ENCODE results near the gene CARNS1.
A peak's percentile ranks its signal among the peaks of the same experiment; 100 is the strongest.

CARNS1 gene

DNA sequence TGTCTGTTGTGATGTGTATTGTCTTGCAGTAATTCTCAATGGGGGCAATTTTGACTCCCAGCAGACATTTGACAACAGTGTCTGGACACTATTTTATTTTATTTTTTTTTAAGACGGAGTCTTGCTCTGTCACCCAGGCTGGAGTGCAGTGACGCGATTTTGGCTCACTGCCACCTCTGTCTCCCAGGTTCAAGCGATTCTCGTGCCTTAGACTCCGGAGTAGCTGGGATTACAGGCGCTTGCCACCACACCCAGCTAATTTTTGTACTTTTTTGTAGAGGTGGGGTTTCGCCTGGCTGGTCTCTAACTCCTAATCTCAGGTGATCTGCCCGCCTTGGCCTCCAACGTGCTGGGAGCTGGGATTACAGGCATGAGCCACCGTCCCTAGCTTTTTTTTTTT, 14.2 kb downstream of the CARNS1 start:
- no peak for DNase-seq

DNA sequence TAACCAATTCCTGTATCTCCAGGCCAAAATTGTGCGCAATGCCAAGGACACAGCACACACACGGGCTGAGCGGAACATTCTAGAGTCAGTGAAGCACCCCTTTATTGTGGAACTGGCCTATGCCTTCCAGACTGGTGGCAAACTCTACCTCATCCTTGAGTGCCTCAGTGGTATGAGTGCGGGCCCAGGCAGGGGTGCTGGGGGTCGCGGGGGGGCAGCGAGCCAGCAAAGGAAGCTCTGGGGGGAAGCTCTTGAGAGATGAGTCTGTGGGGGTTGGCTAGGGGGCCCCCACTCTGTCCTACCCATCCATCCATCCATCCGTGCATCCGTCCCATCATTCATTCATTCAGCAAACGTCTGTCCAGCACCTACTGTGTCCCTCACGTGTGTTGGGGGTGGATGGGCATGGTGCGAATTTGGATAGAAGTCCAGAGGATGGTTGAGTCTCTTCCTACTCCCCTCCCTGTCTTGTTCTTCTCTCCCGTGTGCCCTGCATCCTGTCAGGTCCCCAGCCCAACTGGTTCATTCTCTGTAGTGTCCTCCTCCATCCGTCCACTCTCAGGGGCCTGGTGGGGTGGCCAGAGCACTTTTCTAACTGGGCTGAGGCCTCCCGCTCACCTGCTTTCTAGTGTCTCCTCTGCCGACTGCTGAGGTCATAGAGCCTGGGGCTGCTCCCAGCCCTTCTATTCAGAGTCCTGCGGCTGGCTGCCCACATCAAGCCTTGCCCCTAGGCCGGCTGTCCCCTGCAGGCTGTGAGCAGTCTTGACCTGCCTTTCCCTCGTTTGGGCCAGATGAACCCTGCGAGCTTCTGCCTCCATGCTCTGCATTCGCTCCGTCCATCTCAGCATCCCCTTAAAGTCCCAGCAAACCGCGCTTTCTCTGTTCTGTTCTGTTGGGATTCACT, 16.1 kb downstream of the CARNS1 start:
- DNase-seq, result no peak

GRCh38 chr11:67432655-67433349, 17.3 kb downstream of the CARNS1 start:
- DNase-seq, result no peak

DNA sequence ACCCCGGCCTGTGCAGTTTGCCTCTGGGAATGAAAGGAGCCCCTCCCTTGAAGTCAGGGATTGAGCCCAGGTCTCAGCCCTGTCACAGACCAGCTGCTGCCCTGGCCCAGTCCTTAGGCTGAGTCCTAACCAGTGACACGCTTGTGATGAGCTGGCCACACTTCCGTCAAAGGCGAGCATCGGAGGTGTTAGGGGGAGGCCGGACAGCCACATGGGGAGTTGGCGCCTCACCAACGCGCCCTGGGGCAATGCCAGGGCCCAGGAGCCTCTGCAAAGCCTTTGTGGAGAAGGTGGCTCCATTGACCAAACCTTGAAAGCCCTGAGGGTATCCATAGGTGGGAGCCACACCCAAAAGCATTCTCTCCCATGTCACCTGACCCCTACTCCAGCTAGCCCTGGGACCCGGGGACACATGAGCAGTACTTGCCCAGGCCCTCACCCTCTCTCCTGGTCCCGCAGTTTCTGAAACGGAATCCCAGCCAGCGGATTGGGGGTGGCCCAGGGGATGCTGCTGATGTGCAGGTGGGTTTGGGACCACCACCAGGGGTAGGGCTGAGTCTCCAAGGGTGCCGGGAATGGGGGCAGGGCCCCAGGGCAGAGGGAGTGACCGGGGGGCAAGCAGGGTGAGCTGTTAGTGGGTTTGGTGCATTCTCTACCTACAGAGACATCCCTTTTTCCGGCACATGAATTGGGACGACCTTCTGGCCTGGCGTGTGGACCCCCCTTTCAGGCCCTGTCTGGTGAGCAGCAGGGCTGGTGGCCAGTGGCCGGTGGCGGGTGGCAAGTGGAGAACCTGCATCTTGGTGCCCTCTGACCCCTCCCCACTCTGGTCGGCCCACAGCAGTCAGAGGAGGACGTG, 18.3 kb downstream of the CARNS1 start:
- no peak for DNase-seq

GRCh38 chr11:67434395-67434881, 19.0 kb downstream of the CARNS1 start:
- no peak for DNase-seq

DNA sequence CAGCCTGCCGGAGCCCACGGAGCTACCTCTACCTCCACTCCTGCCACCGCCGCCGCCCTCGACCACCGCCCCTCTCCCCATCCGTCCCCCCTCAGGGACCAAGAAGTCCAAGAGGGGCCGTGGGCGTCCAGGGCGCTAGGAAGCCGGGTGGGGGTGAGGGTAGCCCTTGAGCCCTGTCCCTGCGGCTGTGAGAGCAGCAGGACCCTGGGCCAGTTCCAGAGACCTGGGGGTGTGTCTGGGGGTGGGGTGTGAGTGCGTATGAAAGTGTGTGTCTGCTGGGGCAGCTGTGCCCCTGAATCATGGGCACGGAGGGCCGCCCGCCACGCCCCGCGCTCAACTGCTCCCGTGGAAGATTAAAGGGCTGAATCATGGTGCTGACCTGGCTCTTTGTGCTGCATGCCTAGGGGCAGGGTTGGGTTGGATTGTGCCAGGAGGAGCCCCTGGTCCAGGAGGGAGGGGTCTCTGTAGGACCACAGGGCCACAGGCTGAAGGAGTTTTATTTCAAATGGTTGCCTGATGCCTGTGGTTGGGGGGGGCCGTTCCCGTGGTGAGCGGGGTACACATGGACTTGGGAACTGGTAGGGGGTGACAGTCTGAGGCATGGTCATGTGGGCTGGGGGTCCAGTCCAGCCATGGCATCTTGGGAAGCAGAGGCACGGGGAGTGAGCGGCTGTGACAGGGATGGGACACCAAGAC, 19.7 kb downstream of the CARNS1 start:
- DNase-seq, result no peak

DNA sequence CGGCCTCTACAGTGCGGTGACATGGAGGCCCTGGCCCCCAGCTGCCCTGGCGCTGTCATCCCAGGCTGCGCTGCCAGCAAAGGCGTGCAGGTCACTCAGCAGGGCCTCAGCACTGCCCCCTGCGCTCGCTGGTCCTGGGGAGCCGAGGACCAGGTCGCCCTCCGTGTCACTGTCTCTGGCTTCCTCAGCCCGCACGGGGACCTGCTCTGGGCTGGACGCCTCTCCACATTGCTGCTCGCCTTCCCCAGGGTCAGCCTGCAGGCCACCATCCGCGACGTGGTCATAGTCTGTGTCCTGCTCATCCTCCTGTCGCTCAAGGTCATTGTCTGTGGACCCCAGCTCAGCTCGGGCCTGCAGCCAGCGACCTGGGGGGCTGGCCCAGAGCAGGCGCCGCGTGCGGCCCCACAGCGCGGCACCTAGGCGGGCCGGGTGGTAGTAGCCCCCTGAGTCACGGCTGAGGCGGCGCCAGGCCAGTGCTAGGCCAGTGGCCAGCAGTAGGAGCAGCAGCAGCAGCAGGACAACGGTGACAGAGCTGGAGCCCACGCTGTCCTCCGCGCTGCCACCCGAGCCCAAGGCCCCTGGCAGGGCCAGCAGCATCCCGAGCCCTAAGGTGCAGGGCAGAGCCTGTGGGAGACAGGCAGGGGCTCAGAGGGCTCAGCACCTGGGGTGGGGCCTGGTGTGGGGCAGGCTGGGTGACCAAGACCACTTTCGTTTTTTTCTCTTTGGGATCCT, 20.4 kb downstream of the CARNS1 start:
- no peak for DNase-seq

DNA sequence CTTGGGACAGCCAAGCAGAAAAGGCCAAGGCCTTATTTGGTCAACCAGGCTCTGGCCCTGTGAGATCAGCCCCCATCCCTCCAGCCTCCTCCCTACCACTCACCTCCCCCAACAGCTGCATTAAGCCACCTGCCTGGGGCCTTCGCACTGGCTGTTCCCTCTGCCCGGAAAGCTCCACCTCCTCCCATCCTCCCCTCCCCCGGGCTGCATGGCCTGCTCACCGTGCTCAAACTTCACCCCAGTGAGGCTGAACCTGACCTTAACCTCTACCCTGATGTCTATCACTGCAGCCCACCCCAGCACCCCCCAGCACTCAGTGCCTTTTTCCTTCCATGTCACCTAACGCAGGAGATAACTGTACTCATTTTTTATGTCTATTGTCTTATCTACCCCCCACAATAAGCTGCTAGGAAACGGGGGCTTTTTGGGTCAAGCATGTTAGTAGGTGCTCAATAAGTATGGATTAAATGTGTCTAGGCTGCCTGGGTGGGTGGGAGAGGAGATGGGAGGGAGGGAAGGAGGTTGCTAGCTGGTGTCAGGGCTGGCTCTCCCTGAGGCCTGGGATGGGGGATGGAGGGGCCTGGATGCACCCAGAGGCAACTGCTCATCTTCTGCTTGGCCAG, 21.1 kb downstream of the CARNS1 start:
- DNase-seq, result no peak

- no peak for DNase-seq
Observed at GRCh38 chr11:67437082-67437808, 21.8 kb downstream of the CARNS1 start, which contains the start of gene PTPRCAP. Gene PTPRCAP (minus strand): TSS chr11:67437682. CDS start chr11:67437619, 63 bp downstream.

DNA sequence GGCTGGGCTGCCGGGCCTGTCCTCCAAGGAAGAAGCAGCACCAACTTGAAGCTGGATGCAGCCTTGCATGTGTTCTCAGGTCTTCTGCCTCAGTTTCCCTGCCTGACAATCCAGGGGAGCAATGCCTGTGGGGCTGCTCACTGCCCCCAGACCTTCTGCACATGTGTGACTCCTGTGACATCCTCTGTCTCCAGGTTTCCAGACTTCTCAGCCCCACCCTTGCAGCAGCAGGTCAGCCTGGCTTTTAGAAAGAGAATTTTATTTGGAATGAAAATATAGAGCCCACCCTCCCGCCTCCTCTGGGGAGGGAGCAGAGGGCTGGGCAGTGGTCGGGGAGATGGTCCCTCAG, 22.3 kb downstream of the CARNS1 start:
- no peak for DNase-seq

GRCh38 chr11:67438158-67438902, 22.9 kb downstream of the CARNS1 start:
- DNase-seq, result no peak

GRCh38 chr11:67439321-67440228, 24.1 kb downstream of the CARNS1 start:
- DNase-seq, result peak; percentile 11

DNA sequence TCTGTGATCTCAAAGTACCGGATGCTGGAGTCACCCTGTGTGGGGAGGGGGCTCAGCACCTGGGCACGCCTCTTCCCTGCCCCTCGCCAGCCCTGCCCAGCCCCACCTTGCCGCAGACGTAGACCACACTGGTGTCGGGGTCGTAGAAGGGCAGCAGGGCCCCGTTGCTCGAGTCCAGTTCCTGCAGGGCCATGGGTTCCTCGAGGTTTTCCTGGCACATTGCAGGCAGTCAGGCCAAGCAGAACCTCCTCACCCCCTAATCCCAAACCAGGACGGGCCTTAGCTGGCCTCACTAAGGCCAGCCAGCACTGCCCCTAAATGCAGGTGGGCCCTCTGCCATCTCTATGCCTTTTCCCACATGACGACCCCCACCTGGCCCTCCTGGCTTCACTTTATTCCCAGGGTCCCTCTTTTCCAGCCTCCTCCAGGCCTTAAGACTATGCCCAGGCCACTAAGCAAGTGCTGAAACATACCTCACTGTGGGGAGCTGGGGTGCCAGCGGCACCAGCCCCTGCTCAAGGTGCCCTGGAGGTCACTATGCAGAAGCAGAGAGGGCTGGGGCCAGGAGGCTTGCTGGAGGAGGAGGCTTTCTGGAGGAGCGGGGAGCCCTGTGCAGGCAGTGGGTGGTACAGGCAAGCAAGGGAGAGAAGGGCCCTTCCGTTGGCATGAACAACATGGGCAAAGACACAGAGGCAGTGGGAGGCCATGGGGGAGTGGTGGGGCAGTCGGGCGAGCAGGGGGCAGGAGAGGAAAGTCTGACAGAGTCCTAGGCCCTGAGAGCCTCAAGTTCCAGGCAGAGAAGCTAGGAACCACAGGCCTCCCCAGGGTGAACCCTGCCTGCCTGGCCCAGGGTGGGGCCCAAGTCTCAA, 25.0 kb downstream of the CARNS1 start:
- DNase-seq, result no peak

DNA sequence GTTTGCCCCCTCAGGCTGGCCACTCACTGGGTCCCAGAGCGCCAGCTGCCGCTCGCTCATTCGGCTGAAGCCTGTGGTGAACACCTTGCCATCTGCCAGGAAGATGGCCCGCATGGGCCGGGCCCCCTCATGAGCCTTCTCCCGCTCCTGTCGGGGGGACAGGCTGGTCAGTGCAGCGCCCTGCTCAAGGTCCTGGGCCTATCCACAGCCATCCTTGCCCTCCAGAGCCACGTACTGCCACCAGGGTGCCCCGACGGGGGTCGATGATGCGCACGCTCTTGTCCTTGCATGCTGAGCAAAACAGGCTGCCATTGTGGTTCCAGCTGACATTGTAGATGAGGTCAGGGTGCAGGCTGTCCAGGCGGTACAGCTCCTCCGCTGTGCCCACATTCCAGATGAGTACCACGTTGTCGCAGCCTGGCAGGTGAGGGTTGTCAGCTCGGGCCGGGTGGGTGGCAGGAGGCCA, 25.7 kb downstream of the CARNS1 start:
- no peak for DNase-seq

GRCh38 chr11:67441731-67442351, 26.4 kb downstream of the CARNS1 start:
- DNase-seq, result no peak

DNA sequence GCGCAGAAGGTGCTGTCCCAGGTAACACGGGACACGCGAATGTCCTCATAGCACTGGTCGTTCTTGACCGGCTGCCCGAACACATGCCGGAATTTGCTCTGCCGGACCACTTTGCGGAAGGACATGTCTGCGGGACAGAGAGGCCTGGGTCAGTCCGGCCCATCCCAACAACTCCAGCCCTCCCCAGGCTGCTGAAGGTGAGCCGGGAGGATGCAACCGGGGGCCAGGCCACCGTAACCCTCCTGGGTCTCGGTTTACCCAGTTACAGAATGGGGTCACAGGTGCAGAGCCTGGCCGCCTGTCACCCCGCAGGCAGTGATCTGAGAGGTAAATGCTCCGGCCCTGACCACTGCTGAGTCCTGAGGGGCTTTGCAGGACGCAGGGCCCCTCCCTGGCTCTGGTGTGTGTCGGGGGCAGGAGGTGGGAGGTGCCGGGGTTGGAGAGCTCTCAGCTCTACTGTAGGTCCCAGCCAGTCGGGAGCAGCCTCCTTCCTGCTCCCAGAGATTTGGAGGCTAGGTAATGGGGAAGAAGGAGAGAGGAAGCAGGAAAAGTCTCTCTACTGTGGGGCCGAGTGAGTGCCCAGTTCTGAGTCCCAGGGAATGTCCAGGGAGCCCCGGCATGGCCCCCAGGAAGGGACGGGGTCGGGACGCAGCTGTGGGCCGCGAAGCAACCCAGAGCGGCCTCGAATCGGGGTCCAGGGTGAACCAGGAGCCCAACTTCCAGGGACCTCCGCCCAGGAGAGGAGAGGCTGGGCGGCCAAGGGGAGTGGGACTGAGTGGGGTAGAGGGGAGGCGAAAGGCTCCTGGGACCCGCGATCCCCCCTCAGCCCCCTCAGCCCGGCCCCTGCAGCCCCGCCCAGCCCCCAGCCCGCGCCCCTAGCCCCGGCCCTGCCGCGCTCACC, 27.3 kb downstream of the CARNS1 start:
- DNase-seq, result no peak

Measured in NCI-H2029 (cell line).